ENCODE results near the gene CD47.

CD47 gene

GRCh38 chr3:108114423-108115065 lies 23.7 kb upstream of the CD47 start:
- no peak for DNase-seq

- no peak for DNase-seq
Measured at GRCh38 chr3:108113975-108114374, 23.1 kb upstream of the CD47 start.

- DNase-seq, result no peak
Measured at GRCh38 chr3:108110934-108111333, 20.1 kb upstream of the CD47 start.

- DNase-seq, result no peak
Measured at GRCh38 chr3:108108416-108108815, 17.6 kb upstream of the CD47 start.

GRCh38 chr3:108106449-108106848 lies 15.6 kb upstream of the CD47 start:
- no peak for DNase-seq

- DNase-seq, result no peak
Measured at GRCh38 chr3:108106031-108106430, 15.2 kb upstream of the CD47 start.

- no peak for DNase-seq
Measured at GRCh38 chr3:108103886-108104797, 13.3 kb upstream of the CD47 start.

- DNase-seq, result no peak
Measured at GRCh38 chr3:108103040-108103751, 12.4 kb upstream of the CD47 start.

- no peak for DNase-seq
Measured at GRCh38 chr3:108102420-108103039, 11.7 kb upstream of the CD47 start.

- no peak for DNase-seq
Measured at GRCh38 chr3:108100906-108101660, 10.3 kb upstream of the CD47 start.

GRCh38 chr3:108099679-108100428 lies 9.0 kb upstream of the CD47 start:
- no peak for DNase-seq

GRCh38 chr3:108099244-108099643 lies 8.4 kb upstream of the CD47 start:
- no peak for DNase-seq

- no peak for DNase-seq
Measured at GRCh38 chr3:108098003-108098370, 7.2 kb upstream of the CD47 start.

GRCh38 chr3:108097322-108098002 lies 6.6 kb upstream of the CD47 start:
- no peak for DNase-seq

- no peak for DNase-seq
Measured at GRCh38 chr3:108096532-108097321, 5.9 kb upstream of the CD47 start.

- DNase-seq, result no peak
Measured at GRCh38 chr3:108093616-108094015, 2.8 kb upstream of the CD47 start.

- no peak for DNase-seq
Measured at GRCh38 chr3:108093021-108093420, 2.2 kb upstream of the CD47 start.

- no peak for DNase-seq
Measured at GRCh38 chr3:108092501-108092900, 1.7 kb upstream of the CD47 start.

- DNase-seq, result no peak
Measured at GRCh38 chr3:108091498-108092250, 843 bp upstream of the CD47 start.
